ENCODE results near the gene ABCA3. TPM values are rescaled to one million over a fixed set of nuclear protein-coding genes. Genes with fewer than 3 reads are reported as not detected.

ABCA3 gene
- total and polyA plus RNA-seq, 2 donors (not counting 1 experiment from before 2014, with no cell fraction given): 3.1 to 5.1 TPM

- Mint-ChIP-seq H3K9me3 (ENCODE audit: insufficient read depth) (no peaks in the 10 kb centered on the region), H3K4me1 (no peaks in the 10 kb centered on the region), H3K4me3 (no peak overlapping the region), H3K27me3 (no peaks in the 10 kb centered on the region), H3K27ac (no peak overlapping the region)
- 87% methylated on average over 29 of the region's 30 CpGs for WGBS (ENCODE audit: insufficient coverage)
- H2AFZ ChIP-seq (ENCODE audit: insufficient read depth, low read depth, low read length, poor library complexity, severe bottlenecking): no peak overlapping the region
- H3K27ac ChIP-seq (ENCODE audit: low read length in 2 of 2): no peak overlapping the region
- CTCF ChIA-PET: no interaction called here
- no peak for DNase-seq
- no peak overlapping the region for H3K9ac ChIP-seq (ENCODE audit: low read length)
- H3K4me1 ChIP-seq (ENCODE audit: control insufficient read depth in 2 of 2, insufficient read depth in 2 of 2, low read length in 2 of 2): no peaks in the 10 kb centered on the region
- H3K79me2 ChIP-seq (ENCODE audit: control insufficient read depth, insufficient read depth, low read length): peaks cover 14% of the 10 kb centered on the region
- TF ChIP-seq EZH2 (IDR thresholded peaks at IDR 0.05; ENCODE audit: borderline replicate concordance, insufficient read depth, low read depth, low read length, poor library complexity, severe bottlenecking) (no peak), CTCF (IDR thresholded peaks at IDR 0.05) (no peak)
- intact Hi-C loops (cut with micrococcal nuclease): no loop called here
- no peaks in the 10 kb centered on the region for H3K36me3 ChIP-seq (replicated peaks in 1 of 2; ENCODE audit: control extremely low read depth in 1 of 2, control insufficient read depth in 1 of 2, extremely low read depth in 1 of 2, insufficient read depth in 2 of 2, low read length in 1 of 2)
- H3K27me3 ChIP-seq (replicated peaks in 1 of 4; ENCODE audit: control extremely low read depth in 1 of 4, control insufficient read depth in 3 of 4, insufficient read depth in 4 of 4, low read length in 3 of 4): no peaks in the 10 kb centered on the region
- no peak for ATAC-seq (ENCODE audit: low read depth)
- H4K20me1 ChIP-seq (ENCODE audit: control insufficient read depth, insufficient read depth, low read length, poor library complexity, severe bottlenecking): no peaks in the 10 kb centered on the region
- POLR2A ChIA-PET: no interaction called here
- H3K4me3 ChIP-seq (ENCODE audit: control extremely low read depth in 1 of 5, extremely low read depth in 1 of 5, insufficient read depth in 1 of 5, low read depth in 2 of 5, low read length in 4 of 5): no peak overlapping the region
- H3K4me2 ChIP-seq (replicated peaks; ENCODE audit: low read depth, low read length, poor library complexity, severe bottlenecking): no peak overlapping the region
- no peaks in the 10 kb centered on the region for H3K9me3 ChIP-seq (ENCODE audit: control extremely low read depth in 1 of 3, control insufficient read depth in 2 of 3, insufficient read depth in 1 of 3, low read length in 2 of 3)
Measured at GRCh38 chr16:2275476-2276367, 64.8 kb downstream of the ABCA3 start.

GRCh38 chr16:2273931-2274330 is 66.6 kb downstream of the ABCA3 start:
- ChIA-PET POLR2A (no interaction called here), CTCF (no interaction called here)
- no peak for DNase-seq
- 97% methylated on average over 10 of the region's 10 CpGs for WGBS (ENCODE audit: insufficient coverage)
- Mint-ChIP-seq H3K27me3 (no peaks in the 10 kb centered on the region), H3K9me3 (ENCODE audit: insufficient read depth) (no peaks in the 10 kb centered on the region), H3K4me3 (no peak overlapping the region), H3K27ac (no peak overlapping the region), H3K4me1 (peaks cover 10% of the 10 kb centered on the region)
- ATAC-seq (ENCODE audit: low read depth): no peak
- H3K9ac ChIP-seq (ENCODE audit: low read length): no peak overlapping the region
- H3K79me2 ChIP-seq (ENCODE audit: control insufficient read depth, insufficient read depth, low read length): peaks cover 26% of the 10 kb centered on the region
- H2AFZ ChIP-seq (ENCODE audit: insufficient read depth, low read depth, low read length, poor library complexity, severe bottlenecking): no peak overlapping the region
- peaks cover 9 to 10% of the 10 kb centered on the region in 2 donors for H3K4me1 ChIP-seq (ENCODE audit: control insufficient read depth in 2 of 2, insufficient read depth in 2 of 2, low read length in 2 of 2)
- no peak overlapping the region for H3K27ac ChIP-seq (ENCODE audit: low read length in 2 of 2)
- no peaks in the 10 kb centered on the region for H3K9me3 ChIP-seq (ENCODE audit: control extremely low read depth in 1 of 3, control insufficient read depth in 2 of 3, insufficient read depth in 1 of 3, low read length in 2 of 3)
- H3K4me3 ChIP-seq (ENCODE audit: control extremely low read depth in 1 of 5, extremely low read depth in 1 of 5, insufficient read depth in 1 of 5, low read depth in 2 of 5, low read length in 4 of 5): no peak overlapping the region
- TF ChIP-seq CTCF (IDR thresholded peaks at IDR 0.05) (no peak), EZH2 (IDR thresholded peaks at IDR 0.05; ENCODE audit: borderline replicate concordance, insufficient read depth, low read depth, low read length, poor library complexity, severe bottlenecking) (no peak)
- H4K20me1 ChIP-seq (ENCODE audit: control insufficient read depth, insufficient read depth, low read length, poor library complexity, severe bottlenecking): peaks cover 10% of the 10 kb centered on the region
- H3K27me3 ChIP-seq (replicated peaks in 1 of 4; ENCODE audit: control extremely low read depth in 1 of 4, control insufficient read depth in 3 of 4, insufficient read depth in 4 of 4, low read length in 3 of 4): no peaks in the 10 kb centered on the region
- intact Hi-C loops (cut with micrococcal nuclease): no loop called here
- H3K4me2 ChIP-seq (replicated peaks; ENCODE audit: low read depth, low read length, poor library complexity, severe bottlenecking): no peak overlapping the region
- H3K36me3 ChIP-seq (replicated peaks in 1 of 2; ENCODE audit: control extremely low read depth in 1 of 2, control insufficient read depth in 1 of 2, extremely low read depth in 1 of 2, insufficient read depth in 2 of 2, low read length in 1 of 2): no peaks in the 10 kb centered on the region

Data from B cell (primary cell).